Keratinocyte (primary cell): ENCODE data around the gene TMEM178A.

Source experiments
- EZH2 ChIP-seq: IDR thresholded peaks from one replicate; pipeline ENCODE4 v1.6.1; 2012; ENCODE audit warnings: inconsistent platforms, mild to moderate bottlenecking, low read length, moderate library complexity
- TF ChIP-seq, protein P1 (sequence below), 3 experiments: IDR thresholded peaks in 1 of 3; conservative IDR thresholded peaks in 1 of 3; optimal IDR thresholded peaks in 1 of 3; 2 replicates in 2 of 3; 3 replicates in 1 of 3; pipeline versions ENCODE3 to v1.5.1; 2011; ENCODE audit warnings: low read length in 3 of 3, mild to moderate bottlenecking in 3 of 3, moderate library complexity in 2 of 3, control low read depth in 1 of 3, inconsistent platforms in 1 of 3; ENCODE audit not compliant: insufficient read depth in 2 of 3; ENCODE audit errors: extremely low read depth in 1 of 3

DNA sequence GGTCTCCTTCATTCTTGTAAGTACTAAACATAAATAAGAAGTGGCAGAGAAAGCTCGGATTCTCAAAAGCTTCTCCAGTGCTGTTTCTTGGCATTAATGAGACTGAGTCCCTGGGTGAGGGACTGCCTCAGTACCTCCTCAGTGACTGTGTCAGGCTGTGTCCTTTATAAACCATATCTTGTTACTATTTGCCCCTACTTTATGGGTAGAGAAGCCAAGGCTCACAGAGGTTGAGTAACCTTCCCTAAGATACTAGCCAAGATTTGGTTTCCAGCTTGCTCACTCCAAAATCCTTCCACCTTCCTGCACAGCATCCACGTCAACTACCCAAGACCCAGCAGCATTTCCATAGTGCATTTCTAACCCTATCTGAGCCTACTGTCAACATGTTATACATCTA lies 57.8 kb downstream of the TMEM178A start:
- no peak for TF ChIP-seq EZH2
- TF ChIP-seq, protein P1, sequence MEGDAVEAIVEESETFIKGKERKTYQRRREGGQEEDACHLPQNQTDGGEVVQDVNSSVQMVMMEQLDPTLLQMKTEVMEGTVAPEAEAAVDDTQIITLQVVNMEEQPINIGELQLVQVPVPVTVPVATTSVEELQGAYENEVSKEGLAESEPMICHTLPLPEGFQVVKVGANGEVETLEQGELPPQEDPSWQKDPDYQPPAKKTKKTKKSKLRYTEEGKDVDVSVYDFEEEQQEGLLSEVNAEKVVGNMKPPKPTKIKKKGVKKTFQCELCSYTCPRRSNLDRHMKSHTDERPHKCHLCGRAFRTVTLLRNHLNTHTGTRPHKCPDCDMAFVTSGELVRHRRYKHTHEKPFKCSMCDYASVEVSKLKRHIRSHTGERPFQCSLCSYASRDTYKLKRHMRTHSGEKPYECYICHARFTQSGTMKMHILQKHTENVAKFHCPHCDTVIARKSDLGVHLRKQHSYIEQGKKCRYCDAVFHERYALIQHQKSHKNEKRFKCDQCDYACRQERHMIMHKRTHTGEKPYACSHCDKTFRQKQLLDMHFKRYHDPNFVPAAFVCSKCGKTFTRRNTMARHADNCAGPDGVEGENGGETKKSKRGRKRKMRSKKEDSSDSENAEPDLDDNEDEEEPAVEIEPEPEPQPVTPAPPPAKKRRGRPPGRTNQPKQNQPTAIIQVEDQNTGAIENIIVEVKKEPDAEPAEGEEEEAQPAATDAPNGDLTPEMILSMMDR (optimal IDR thresholded peaks at IDR 0.05 in 1 of 3, IDR thresholded peaks at IDR 0.05 in 1 of 3, conservative IDR thresholded peaks at IDR 0.05 in 1 of 3; ENCODE audit: extremely low read depth in 1 of 3, insufficient read depth in 2 of 3, low read length in 3 of 3), result no peak
